VCaP (cell line): Measurements from ENCODE around the gene RALGAPA1.

ENCODE experiments used
- H3K27ac ChIP-seq: fragments of 450-650 bp; 2 replicates; pipeline ENCODE4 v1.5.1; 2017
- CTCF ChIP-seq: fragments of 450-650 bp; conservative IDR thresholded peaks from 2 replicates; pipeline ENCODE4 v1.5.1; 2017; ENCODE audit warnings: mild to moderate bottlenecking, moderate library complexity

The RALGAPA1 gene

GRCh38 chr14:35576260-35576659 lies 232.8 kb downstream of the RALGAPA1 start:
- no peak for TF ChIP-seq CTCF
- H3K27ac ChIP-seq = no peak overlapping the region

DNA sequence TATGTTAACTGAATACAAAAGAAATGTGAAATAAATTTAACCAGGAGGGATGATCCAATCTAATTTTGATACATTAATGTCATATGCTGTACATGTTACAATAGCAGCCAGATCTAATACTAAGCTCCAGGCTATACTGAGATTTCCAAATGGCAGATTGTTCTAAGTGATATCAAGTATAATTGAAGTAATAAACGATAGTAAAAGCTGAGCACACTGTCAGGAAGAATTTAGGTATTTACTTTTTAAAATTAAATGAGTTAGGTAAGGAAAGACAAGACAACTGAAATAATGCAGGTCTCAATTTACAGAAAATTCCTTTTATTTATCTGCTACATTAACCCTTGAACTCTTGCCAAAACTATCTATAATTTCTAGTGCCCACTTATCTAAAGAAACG lies 235.2 kb downstream of the RALGAPA1 start:
- no peak overlapping the region; the same call in 1 of the 2 replicates for H3K27ac ChIP-seq
- TF ChIP-seq CTCF = no peak

- no peak for TF ChIP-seq CTCF
- H3K27ac ChIP-seq = no peak overlapping the region
These were observed 237.5 kb downstream of the RALGAPA1 start for GRCh38 chr14:35571598-35571997.

DNA sequence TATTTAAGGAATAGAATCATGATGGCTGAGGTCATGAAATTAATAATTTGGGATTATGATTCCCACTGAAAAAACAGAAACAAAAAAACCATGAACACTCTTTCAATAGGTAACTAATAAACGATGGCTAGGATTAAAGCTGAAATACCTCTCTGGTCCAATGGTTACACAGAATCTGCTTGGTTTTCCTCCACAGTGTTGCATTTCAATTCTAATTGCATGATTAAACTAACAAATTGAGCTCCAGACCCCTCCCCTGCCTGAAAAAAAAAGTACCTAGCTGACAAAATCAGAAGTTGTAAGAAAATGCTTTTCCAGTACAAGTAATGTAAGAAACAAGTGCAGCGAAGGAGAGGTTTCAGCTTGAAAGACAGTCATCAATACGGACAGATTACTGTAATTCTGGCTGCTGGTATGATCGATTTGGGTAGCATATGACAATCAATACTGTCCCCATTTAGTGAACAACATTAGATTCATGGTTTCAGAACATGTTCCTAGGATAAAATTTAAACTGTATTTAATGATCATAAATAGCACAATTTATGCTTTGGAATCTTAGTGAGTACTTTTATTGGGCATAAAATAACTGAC lies 243.1 kb downstream of the RALGAPA1 start:
- H3K27ac ChIP-seq = no peak overlapping the region
- TF ChIP-seq CTCF = no peak

- H3K27ac ChIP-seq = no peak overlapping the region
- no peak for TF ChIP-seq CTCF
These were observed 250.4 kb downstream of the RALGAPA1 start for GRCh38 chr14:35558680-35559079.

DNA sequence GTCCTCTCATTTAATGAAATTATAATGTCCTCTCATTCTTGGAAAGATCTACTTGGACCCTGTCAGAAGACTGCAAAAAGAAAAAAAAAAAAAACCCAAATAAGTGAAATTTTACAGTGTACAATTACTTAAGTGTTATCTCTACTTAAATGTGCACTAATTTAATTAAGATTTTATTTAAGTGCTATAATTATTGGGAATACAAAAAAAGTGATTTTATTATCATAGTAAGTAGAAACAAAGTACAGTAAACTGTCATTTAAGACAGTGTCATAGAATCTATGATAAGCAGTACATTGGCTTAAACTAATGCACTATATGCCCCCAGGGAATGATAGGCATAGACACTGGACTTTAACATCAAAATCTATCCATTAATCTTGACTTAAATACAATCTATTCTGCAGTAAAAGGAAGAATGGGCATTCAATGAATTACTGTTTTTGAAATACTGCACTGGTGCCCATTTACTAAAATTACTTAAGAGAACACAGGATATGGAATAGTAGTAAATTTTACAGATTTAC lies 251.8 kb downstream of the RALGAPA1 start:
- no peak overlapping the region for H3K27ac ChIP-seq
- no peak for TF ChIP-seq CTCF

DNA sequence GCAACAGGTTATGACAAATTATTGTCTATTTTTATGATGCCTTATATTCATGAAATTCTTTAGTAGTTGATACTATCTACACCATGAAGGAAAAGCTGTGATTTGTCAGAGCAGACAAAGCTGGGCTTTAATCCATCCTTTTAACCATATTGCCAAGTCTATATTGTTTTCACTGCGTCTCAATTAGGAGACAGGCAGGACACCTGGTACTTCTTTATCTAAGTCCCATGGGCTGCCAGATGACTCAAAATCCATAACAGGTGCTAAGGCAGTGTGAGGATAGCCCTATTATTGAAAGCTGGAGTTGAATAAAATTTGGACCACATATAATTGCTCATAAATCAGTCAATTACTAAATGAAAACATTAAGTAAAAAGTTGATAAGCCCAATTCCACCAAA lies 252.5 kb downstream of the RALGAPA1 start:
- no peak overlapping the region for H3K27ac ChIP-seq
- TF ChIP-seq CTCF = no peak
